HG02840 (cell line): Measurements from ENCODE around the gene MFRP.

Experiments used
- ATAC-seq: cut with Tn5 transposase; IDR thresholded peaks from one replicate; pipeline ENCODE4 v1.9.1; 2021; ENCODE audit warnings: mild to moderate bottlenecking, moderate library complexity, moderate number of reproducible peaks; ENCODE audit not compliant: unreplicated experiment, low FRiP score

Gene MFRP

GRCh38 chr11:119338965-119339588, 7.4 kb downstream of the MFRP start:
- no peak for ATAC-seq

DNA sequence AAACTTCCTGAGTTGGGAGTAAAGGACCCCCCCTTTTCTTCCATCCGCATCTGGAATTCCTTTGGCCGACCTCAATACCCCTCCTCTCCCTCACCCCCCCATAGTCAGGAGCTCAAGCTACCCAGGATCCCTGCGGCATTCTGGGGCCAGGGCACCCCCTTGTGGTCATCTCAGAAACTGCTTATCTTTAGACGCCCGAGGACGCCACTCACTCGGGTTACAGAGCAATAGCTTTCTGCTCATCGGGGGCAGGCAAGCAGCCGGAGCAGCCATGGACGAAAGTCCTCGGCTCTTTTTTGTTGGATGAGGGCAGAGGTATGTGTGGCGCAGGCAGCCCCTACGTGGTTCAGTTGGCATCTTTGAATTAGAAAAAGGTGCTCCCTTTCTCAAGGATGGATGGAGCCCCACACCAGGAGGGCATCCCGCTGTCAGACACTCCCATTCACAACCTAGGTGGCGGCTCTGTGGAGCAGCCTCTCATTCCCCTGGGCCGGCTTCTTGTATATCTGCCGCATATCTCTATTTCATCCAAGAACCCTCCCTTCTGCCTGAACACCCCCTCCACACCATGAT, 8.1 kb downstream of the MFRP start:
- ATAC-seq: no peak

DNA sequence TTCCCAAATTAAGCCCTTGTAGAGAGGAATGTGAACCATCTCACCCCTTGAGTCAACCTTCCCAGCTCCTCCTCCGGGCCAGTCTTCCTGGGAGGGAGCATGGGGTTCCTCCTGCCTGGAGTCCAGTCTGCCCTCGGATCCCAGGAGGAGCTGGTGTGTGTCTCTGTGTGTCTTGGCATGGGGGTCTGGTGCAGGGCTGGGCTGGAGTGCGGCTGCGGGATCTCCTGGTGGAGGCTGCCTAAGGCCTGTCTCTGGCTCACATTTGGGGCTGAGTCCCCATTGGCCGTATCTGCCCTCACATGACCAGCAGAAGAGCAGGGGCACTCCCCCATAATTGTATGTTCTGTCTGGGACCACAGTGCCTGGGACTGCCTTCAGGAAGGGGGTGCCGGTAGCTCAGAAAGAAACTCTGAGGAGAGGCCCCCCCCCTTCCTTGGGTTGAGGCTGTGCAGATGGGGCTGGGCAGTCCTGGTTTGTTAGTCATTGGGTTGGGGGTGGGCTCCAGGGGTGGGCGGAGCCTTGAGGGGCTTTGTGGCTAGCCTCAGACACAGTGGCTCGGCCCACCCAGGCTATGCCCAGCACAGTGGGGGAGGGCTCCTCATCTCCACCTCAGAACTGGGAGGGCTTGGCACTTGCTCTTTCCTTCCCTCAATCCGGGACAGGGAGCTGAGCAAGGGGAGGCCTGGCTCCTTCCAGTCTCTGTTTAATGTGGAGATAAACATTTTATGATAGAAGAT, 8.8 kb downstream of the MFRP start:
- ATAC-seq: no peak

DNA sequence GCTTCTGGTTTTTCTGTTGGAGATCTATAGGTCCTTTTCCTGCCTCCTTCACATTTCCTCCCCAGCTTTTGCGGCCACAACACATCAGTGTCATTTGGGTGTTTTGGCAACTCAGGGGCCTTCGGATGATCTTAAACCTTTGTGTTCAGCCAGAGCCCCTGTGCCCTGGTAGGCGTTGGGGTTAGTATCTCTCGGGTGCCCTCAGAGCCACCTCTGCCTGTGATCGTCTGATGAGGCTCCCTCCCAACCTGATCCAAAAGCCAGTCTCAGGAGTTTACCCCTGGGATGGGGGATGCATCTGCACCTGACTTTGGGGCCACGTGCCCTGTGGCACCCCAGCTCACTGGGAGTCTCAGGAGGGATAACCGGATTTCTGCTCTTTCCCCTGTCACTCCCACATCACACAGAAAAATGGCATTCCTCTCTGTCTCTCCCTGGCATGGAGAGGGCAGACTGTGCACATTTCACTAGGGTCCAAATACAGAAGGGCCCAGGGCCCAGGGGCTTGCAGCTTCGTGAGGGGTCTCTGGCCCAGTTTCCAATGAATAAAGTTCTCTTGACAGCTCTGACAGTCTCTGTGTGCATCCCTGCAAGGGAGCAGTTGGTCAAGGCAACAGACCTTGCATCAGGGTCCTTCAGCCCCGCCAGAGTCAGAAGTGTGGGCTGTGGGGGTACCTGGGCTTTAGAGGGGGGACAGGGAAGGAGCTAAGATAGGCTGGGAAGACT, 9.6 kb downstream of the MFRP start:
- ATAC-seq: no peak

DNA sequence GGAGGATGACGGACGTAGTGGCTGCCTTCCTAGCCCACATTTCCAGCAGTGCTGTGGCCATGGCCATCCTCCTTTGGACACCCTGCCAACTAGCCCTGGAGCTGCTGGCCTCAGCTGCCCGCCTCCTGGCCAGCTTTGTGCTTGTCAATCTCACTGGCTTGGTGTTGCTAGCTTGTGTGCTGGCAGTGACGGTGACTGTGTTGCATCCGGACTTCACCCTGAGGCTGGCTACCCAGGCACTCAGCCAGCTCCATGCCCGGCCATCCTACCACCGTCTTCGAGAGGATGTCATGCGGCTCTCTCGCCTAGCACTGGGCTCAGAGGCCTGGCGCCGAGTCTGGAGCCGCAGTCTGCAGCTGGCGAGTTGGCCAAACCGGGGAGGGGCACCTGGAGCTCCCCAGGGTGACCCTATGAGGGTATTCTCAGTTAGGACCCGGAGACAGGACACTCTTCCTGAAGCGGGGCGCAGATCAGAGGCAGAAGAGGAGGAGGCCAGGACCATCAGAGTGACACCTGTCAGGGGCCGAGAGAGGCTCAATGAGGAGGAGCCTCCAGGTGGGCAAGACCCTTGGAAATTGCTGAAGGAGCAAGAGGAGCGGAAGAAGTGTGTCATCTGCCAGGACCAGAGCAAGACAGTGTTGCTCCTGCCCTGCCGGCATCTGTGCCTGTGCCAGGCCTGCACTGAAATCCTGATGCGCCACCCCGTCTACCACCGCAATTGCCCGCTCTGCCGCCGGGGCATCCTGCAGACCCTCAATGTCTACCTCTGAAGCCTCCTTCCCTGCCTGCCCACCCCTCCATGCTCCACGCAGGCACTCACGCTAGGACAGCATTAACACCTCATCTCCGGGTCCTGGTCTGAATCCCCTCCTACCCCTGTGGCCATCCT, 10.6 kb downstream of the MFRP start:
- ATAC-seq: no peak

DNA sequence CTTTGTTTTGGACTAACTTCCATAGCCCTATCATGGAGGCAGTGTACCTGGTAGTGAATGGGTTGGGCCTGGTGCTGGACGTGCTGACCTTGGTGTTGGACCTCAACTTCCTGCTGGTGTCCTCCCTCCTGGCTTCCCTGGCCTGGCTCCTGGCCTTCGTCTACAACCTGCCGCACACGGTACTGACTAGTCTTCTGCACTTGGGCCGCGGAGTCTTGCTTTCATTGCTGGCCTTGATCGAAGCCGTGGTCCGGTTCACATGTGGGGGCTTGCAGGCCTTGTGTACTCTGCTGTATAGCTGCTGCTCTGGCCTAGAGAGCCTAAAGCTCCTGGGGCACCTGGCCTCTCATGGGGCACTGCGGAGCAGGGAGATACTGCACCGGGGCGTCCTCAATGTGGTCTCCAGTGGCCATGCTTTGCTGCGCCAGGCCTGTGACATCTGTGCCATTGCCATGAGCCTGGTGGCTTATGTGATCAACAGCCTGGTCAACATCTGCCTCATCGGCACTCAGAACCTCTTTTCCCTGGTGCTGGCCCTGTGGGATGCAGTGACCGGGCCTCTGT, 11.3 kb downstream of the MFRP start:
- no peak for ATAC-seq

GRCh38 chr11:119334174-119334930, 12.2 kb downstream of the MFRP start, which contains the start of gene RNF26:
Gene RNF26, plus strand, starts transcription at chr11:119334527. Its CDS starts 596 bp downstream, at chr11:119335123.
- ATAC-seq: peak; percentile 86

DNA sequence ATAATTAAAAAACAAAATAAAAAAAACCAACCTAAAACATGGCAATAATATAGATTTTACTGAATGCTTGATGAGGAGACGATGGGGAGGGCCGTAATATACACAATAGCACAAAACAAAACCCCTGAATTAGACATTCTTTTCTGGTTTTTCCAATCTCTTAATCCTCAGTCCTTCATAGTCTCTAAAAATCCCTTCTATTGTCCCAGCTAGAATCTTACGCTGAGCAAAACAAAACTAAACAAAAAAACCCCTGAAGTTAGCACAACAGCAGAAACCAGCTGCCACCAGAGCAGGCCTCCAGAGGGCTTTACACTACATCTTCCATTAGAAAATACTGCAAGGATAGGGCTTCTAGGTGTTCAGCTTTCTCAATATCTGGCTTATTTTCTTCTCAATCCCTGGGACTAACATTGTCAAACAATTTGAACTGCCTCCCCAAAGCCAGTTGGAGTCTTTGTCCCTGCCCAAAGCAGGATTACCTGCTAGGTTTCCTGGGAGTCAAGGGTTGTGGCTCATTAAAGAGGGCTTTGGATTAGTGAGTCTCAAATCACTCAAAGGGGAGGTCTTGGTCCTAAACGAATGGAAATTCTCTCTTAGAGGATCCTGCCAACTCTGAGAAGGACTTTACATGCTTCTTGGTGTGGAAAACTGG, 14.3 kb downstream of the MFRP start:
- ATAC-seq: no peak

DNA sequence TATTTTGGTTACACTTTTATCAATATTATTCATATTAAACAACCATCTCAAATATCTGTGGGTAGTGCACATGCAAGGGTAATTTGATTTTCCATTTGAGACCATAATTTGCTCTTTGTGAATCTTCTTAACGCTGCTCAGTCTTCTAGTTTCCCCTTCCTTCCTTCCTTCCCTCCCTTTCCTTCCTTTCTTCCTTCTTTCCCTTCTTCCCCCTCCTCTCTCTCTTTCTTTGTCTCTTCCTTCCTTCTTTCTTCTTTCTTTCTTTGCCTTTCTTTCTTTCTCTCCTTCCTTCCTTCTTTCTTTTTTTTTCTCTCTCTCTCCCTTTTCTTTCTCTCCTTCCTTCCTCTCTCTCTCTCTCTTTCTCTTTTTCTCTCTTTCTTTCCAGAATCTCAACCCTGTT, 16.3 kb downstream of the MFRP start:
- ATAC-seq: no peak

DNA sequence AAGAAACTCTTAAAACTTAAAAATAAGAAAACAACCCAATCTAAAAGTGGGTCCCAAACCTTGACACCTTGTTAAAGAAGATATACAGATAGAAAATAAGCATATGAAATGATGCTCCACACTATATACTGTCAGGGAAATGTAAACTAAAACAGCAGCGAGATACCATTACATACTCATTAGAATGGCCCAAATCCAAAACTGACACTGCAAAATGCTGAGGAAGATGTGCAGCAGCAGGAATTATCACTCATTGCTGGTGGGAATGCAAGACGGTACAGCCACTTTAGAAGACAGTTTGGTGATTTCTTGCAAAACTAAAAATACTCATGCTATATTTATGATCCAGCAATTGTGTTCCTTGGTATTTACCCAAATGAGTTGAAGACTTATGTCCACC, 17.2 kb downstream of the MFRP start:
- ATAC-seq: no peak

DNA sequence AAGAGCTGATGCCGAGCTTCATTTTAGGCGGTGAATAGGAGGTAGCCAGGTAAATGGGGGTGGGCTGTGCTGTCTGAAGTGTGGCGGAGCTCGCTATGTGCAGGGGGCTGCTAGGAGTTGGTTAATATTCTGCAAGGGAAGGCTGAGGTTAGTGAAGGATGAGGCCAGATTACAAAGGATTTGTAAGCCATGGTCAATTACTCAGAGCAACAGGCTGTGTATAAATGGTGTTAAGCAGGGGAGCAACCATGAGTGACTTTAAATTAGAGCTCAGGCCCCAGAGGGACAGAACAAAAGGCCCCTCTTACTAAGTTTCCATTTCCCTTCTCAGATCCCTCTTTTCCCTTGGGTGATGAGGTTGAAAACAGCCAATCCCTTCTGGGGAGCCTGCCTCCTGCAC, 22.3 kb downstream of the MFRP start:
- ATAC-seq: no peak

- no peak for ATAC-seq
Measured at GRCh38 chr11:119323532-119324033, 22.9 kb downstream of the MFRP start.

GRCh38 chr11:119322921-119323531, 23.5 kb downstream of the MFRP start:
- no peak for ATAC-seq

GRCh38 chr11:119322360-119322739, 24.2 kb downstream of the MFRP start:
- ATAC-seq: no peak

DNA sequence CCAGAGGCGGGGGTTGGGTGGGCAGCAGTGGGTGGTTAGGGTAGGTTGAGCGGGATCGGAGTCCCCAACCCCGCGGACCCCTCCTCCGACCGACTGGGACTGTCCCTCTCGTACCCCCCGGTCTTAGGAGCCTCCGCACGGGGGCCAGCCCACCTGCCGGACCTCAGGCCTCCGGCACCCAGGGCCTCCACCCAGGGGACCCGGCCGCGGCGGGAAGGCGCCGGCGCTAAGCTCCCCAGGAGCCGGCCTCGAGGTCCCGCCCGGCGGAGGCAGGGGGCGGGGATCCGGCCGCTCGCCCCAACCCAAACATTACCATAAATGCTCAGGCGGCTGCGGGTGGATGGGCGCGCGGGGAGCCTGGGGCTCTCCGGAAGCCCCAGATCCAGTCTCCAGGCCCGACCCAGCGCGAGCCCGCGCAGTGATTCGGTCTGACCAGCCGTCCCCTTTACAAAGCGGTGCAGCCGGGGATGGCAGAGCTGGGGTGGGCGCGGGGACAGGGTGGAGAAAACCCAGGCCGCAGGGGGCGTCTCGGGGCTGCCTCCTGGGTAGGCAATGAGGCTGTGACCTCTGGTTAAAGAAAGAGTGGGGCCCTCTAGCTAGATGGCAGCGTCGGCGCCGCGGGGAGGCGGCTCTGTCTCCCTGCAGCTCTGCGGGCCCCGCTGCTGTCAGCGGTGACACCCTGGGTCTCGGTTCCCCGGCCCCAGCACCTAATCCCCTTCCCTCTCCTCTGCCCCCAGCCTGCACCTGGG, 25.6 kb downstream of the MFRP start:
- ATAC-seq: no peak

DNA sequence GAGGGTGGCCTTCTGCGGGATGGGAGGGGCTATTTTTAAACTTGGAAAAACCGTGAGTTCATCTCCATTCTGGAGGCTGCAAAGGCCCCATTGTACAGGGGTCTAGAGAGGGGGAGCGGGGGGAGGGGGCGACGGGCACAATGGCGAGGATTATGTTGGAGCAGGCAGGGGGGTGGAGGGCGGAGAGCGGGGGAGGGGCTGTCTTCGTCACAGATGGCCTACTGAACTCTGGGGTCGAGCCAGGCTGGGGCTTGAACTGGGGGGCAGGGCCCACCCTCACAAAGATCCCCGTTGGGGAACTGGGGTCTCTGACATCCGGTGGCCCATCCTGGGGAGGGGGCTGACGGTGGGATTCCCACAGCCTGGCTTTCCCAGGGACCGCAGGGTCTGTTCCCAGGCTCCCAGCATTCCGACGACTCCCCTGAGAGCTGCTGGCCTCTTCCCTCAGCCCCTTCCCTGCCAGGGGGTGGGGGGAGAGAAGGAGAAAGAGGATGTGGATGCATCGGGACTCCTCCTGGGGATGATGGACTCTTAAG, 26.2 kb downstream of the MFRP start:
- no peak for ATAC-seq

GRCh38 chr11:119319700-119320239, 26.7 kb downstream of the MFRP start:
- no peak for ATAC-seq
